GDM1 (cell line): ENCODE data around the gene MED16.

Source experiments
- DNase-seq: peaks from one replicate; lab custom pipeline; 2025; lab: John Stamatoyannopoulos, UW

Gene MED16

GRCh38 chr19:871446-872265 is 21.3 kb downstream of the MED16 start:
- DNase-seq: no peak

- no peak for DNase-seq
Measured at GRCh38 chr19:870963-871401, 22.0 kb downstream of the MED16 start.

DNA sequence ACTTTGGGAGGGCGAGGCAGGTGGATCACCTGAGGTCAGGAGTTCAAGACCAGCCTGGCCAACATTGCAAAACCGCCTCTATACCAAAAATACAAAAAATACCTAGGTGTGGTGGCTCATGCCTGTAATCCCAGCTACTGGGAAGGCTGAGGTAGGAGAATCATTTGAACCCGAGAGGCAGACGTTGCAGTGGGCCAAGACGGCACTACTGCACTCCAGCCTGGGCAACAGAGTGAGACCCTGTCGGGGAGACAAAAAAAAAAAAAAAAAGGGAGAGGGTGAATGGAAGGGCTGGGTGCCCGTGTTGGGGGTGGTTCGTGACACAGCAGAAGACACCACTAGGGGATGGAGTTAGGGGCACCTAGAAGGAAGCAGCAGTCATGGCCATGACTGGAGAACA is 22.7 kb downstream of the MED16 start:
- no peak for DNase-seq

- DNase-seq: no peak
Measured at GRCh38 chr19:869245-870177, 23.5 kb downstream of the MED16 start.

DNA sequence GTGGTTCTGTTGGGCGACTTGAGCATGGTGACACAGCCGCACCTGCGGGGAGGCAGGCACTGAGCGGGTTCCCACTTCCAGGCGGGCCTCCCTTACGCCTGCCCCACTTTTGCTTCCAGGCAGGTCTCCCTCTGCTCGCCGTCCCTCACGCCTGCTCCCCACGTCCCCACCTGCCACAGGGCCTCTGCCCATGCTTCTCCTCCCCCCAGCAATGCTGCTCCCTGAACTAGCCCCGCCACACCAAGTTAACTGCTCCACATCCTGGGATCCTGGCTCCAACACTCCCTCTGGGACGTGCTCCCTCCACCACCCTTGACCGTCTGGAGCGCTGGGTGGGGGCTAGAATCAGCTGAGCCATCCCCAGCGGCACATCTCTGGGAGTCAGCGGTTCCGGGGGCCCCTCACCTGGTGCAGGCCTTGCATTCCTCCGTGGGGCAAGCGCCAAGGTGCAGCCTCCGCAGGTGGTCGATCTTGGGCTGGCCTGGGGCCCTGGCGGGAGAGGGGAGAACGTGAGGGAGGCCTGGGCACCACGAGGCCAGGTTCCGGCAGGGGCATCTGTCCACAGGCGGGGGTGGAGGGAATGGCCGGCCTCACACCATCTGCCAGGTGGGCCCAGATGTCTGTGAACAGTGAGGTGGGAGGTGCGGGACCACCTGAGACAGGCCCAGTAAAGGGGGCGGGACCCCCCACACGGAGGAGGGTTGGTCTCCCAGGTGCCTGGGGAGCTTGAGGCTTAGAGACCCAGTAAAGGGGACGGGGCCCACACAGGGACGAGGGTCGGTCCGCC is 24.3 kb downstream of the MED16 start:
- DNase-seq: no peak

GRCh38 chr19:867855-868457 is 25.0 kb downstream of the MED16 start:
- DNase-seq: no peak

DNA sequence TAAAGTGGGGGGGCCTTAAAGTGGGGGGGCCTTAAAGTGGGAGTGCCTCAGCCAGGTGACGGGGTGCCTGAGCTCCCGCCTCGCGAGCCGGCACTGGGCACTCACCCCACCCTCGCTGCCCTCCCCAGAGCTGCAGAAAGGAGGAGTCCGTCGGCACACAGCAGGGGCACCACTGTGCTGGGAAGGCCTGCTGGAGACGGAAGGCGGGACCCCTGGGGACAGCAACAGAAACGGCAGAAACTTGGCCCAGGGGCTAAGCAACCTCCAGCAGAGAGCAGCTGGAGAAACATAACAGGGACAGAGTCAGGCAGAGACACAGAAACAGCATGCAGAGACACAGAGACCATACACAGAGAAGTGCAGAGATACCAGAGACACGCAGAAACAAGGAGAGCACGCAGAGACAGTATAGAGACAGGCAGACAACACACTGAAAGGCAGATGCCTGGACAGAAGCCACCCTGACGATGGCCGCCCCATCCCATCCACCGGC is 25.6 kb downstream of the MED16 start:
- DNase-seq: no peak

DNA sequence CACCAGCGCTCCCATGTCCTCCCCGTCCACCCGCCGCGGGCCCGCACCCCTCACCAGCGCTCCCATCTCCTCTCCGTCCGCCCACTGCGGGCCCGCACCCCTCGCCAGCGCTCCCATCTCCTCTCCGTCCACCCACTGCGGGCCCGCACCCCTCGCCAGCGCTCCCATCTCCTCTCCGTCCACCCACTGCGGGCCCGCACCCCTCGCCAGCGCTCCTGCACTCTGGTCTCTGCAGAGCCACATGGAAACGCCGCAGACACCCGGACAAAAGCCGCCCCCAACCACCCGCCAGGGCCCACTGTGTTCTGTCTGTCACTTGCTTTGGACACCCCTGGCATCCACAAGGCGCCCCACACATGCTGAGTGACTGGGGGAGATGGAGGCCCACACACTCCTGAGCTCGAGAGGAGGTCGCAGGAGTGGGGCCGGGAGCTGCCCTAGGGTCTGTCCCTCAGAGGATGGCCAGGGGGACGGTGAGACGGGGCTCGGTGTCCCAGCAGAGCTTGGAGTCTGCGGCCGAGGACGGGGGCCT is 26.2 kb downstream of the MED16 start:
- no peak for DNase-seq

DNA sequence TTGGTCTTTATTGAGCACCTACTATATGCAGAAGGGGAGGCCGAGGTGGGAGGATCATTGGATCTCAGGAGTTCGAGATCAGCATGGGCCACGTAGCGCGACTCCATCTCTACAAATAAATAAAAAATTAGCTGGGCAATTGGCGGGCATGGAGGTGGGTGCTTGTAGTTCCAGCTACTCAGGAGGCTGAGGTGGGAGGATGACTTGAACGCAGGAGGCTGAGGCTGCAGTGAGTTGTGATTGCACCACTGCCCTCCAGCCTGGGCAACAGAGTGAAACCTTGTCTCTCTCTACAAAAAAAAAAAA is 29.7 kb downstream of the MED16 start:
- DNase-seq: no peak

- no peak for DNase-seq
Measured at GRCh38 chr19:862581-863314, 30.2 kb downstream of the MED16 start.

GRCh38 chr19:861756-862580 is 31.0 kb downstream of the MED16 start:
- peak; percentile 80 for DNase-seq

- DNase-seq: no peak
Measured at GRCh38 chr19:861141-861755, 31.7 kb downstream of the MED16 start.

DNA sequence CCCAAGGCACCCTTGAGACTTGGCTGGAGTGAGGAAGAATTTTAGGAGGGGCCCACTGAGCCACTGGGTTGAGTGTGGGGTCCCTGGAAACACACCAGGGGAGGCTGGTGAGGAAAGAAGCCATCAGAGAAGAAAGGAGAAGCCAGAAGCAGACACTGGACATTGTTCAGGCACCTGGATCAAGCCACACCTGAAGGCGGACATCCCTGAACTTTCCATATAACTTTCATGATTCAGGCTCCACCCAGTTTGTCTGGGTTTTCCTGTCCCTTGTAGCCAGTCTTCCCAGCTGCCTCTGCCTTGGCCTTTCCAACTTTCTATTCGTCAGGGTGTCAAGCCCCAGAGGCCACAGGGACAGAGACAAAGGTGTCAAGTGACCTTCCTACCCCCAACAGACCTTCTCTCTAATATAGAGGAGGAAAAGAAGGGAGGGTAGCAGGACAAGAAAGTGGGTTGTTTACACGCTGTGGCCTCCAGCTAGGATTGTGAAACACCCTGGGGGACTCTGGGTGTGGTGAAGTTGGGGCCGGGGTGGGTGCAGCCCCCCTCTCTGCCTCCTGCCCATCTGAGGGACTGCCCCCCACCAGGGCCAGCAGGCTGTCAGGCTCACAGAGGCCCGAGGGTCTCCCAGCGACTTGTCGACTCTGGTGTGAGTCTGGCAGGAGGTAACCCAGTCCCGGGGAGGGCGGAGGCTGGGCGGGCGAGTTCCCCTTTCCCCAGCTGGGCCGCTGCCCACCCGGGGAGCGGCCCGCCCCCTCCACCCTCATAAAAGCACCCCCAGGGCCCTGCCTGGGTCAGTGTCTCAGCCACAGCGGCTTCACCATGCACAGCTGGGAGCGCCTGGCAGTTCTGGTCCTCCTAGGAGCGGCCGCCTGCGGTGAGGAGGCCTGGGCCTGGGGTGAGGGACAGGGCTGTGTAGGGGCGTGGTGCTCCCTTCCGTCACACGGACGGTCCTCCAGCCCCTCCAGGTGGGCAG is 33.8 kb downstream of the MED16 start, which contains the start of gene CFD:
Gene CFD, plus strand, starts transcription at position 797 of the 976 bp plus-strand sequence. Its CDS starts 26 bp downstream, at position 823.
- DNase-seq: no peak

DNA sequence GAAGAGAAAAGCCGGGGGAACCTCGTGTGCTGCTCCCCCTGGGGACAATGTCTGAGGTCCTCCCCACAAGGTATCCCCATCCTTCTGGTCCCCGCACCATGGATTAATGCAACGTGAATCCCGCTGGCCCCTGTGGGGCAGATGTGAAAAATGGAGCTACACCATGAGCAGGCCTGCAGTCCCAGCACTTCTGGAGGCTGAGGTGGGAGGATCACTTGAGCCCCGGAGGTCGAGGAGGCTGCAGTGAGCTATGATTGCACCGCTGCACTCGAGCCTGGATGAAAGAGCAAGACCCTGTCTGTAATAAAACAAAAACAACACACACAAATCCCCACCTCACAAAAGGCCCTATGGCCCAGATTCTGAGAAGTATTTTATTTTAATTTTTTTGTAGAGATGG is 34.7 kb downstream of the MED16 start:
- DNase-seq: no peak

DNA sequence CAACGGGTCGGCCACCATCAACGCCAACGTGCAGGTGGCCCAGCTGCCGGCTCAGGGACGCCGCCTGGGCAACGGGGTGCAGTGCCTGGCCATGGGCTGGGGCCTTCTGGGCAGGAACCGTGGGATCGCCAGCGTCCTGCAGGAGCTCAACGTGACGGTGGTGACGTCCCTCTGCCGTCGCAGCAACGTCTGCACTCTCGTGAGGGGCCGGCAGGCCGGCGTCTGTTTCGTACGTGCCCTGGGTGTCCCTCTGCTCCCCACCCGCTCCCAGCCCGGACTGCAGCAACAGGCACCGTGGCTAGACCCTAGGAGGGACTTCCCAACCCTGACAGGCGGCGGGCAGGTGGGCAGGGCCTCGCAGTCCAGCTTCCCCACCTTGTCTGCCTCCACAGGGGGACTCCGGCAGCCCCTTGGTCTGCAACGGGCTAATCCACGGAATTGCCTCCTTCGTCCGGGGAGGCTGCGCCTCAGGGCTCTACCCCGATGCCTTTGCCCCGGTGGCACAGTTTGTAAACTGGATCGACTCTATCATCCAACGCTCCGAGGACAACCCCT is 37.3 kb downstream of the MED16 start:
- DNase-seq: no peak

DNA sequence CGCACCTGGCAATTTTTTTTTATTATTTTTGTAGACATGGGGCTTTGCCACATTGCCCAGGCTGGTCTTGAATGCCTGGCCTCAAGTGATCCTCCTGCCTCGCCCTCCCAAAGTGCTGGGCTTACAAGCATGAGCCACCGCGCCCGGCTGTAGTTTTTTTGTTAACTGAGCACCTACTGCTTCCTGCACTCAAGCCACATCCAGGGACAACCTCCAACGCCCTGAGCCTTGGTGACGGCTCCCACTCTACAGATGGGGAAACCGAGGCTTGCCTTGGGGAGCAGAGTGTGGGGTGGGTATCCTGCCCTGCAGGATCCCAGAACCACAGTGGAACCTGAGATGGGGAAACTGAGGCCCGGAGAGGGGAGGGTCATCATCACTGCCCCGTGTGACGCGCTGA is 37.8 kb downstream of the MED16 start:
- no peak for DNase-seq

DNA sequence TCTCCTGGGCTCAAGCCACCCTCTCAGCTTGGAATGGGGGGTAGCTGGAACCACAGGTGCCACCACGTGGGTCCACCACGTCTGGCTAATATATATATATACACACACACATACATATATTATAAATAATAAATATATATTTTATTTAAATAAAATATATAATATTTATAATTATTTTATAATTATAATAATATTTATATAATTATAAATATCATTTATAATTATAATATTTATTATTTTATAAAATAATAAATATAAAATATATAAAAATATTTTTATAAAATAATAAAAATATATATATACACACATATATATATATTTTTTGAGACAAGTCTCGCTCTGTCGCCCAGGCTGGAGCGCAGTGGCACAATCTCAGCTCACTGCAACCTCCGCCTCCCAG is 38.4 kb downstream of the MED16 start:
- no peak for DNase-seq
